K562 treated with DMSO at 1 percent for 24 hours (cell line): ENCODE results near the gene FBXO48. TPM values are rescaled to one million over a fixed set of nuclear protein-coding genes. Genes with fewer than 3 reads are reported as not detected.

ENCODE experiments used
- total RNA-seq: library from RNA; unstranded; fragments of 300-600 nt; gene quantifications from 2 replicates; pipeline ENCODE4 v1.2.3, GENCODE V29; 2022; ENCODE audit warnings: low read depth; ENCODE audit not compliant: insufficient read depth

The FBXO48 gene
- 0.82 and 1.1 TPM in 2 replicates for total RNA-seq

DNA sequence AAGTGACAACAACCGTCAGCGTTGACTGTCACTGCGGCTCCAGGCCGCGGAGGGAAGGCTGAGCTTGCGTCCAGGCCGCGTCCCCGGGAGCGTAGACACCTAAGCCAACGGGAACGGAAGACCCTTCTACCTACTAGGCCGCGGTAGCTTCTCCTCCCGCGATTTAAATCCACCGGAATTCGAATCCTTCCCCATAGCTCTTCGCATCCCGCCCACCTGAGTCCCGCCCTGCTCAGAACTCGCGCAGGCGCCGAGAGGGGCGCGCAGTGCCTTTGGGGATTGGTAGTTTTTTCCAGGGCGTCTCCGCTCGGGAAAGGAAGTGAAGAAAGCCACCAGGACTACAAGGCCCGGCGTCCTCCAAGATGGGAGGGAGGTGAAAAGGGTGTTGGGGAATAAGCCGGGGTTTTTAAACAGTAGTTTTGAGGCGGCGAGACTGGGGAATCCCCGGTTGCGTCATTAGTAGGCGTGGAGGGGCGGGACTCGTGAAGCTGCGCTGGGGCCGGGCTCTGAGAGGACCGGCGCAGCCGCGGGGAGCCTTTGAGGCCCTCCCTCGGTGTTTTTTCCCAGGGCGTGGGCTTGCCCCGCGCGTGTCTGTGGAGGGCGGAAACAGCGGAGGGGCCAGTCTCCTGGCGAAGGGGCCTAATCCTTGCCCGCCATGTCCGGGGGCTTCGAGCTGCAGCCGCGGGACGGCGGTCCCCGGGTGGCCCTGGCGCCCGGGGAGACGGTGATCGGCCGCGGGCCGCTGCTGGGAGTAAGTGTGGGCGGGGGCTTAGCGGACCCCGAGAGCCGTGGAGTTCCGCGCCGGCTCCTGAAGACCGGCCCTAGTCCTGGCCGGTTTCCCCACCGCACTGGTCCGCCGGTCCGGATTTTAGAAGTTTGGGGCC, at the start of gene FBXO48, which contains the start of gene APLF:
TSS of gene FBXO48 (minus strand) at position 218 of the 884 bp plus-strand sequence. CDS start 2,149 bp downstream, outside the sequence.
TSS of gene APLF (plus strand) at position 509 of the 884 bp plus-strand sequence. CDS start at position 656, 147 bp downstream.

Other genes starting within 250 kb of the FBXO48 start
- gene PPP3R1, start 214.8 kb downstream of the FBXO48 start, total RNA-seq = 31.9 and 36.8 TPM in 2 replicates
- gene CNRIP1, start 147.3 kb downstream of the FBXO48 start, total RNA-seq = 3.7 and 4.5 TPM in 2 replicates
- 0.45 and 0.76 TPM in 2 replicates for gene PLEK, start 102.0 kb downstream of the FBXO48 start, total RNA-seq
- 0.86 and 1.6 TPM in 2 replicates for gene APLF, start 291 bp upstream of the FBXO48 start, total RNA-seq
- 0.14 and 0.30 TPM in 2 replicates for gene PROKR1, start 176.3 kb upstream of the FBXO48 start, total RNA-seq